Epithelial cell of esophagus (primary cell): ENCODE data around the gene DSN1.

ENCODE experiments used
- DNase-seq: peaks from one replicate; pipeline ENCODE4 v3.0.0; 2010; ENCODE audit warnings: low read depth
- H3K4me3 ChIP-seq: 2 replicates; pipeline ENCODE4 v1.5.1; 2011; ENCODE audit warnings: mild to moderate bottlenecking, low read length, control low read depth
- CTCF ChIP-seq: IDR thresholded peaks from 2 replicates; pipeline ENCODE4 v1.5.1; 2011; ENCODE audit warnings: low read depth, mild to moderate bottlenecking, low read length, control low read depth, inconsistent platforms; ENCODE audit not compliant: insufficient read depth; ENCODE audit errors: missing control alignments

DSN1 gene

GRCh38 chr20:36785308-36785707 lies 11.7 kb upstream of the DSN1 start:
- TF ChIP-seq CTCF: no peak
- no peak overlapping the region for H3K4me3 ChIP-seq
- DNase-seq: no peak

GRCh38 chr20:36784900-36785299 lies 11.3 kb upstream of the DSN1 start:
- H3K4me3 ChIP-seq: no peak overlapping the region
- DNase-seq: no peak
- no peak for TF ChIP-seq CTCF

DNA sequence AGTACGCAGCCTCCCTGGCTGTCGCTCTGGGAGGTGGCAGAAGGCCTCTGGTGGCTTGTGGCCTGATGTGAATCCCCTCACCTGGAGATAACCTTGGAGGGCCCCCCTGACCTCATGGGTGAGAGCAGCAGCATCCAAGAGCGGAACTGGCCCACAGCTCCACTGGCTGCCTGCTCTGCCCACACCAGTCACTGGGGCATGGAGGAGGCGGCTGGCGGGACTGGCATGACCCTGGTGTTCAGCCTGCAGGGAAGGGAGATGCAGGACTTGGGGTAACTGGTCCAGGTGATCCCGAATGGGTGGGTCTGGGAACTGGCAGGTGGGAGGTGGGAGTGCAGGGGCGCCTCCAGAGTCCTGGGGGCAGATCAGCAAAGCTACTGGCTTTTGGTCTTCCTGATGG lies 10.6 kb upstream of the DSN1 start:
- DNase-seq: no peak
- no peak overlapping the region for H3K4me3 ChIP-seq
- no peak for TF ChIP-seq CTCF

DNA sequence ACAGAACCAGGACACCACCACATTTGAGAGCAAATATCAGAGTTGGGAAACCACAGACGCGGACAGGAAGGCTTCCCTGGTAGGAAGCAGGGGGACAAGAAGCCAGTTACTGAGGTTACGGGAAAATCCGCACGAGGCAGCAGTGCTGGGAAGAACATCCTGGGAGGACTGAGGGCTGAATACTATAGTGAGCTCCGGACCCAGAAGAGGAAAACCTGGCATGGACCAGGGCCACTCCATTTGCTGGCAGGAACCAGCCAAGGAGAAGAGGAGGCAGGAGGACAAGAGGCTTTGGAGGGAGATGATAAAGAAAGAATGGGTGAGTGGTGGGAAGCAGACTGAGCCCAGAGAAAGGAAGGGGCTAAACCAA lies 6.1 kb upstream of the DSN1 start:
- DNase-seq: no peak
- no peak overlapping the region for H3K4me3 ChIP-seq
- TF ChIP-seq CTCF: no peak

- no peak for DNase-seq
- no peak for TF ChIP-seq CTCF
- H3K4me3 ChIP-seq: no peak overlapping the region
Observed at GRCh38 chr20:36778831-36779655, 5.5 kb upstream of the DSN1 start.

- no peak overlapping the region for H3K4me3 ChIP-seq
- no peak for TF ChIP-seq CTCF
- no peak for DNase-seq
Observed at GRCh38 chr20:36777576-36777975, 4.0 kb upstream of the DSN1 start.

DNA sequence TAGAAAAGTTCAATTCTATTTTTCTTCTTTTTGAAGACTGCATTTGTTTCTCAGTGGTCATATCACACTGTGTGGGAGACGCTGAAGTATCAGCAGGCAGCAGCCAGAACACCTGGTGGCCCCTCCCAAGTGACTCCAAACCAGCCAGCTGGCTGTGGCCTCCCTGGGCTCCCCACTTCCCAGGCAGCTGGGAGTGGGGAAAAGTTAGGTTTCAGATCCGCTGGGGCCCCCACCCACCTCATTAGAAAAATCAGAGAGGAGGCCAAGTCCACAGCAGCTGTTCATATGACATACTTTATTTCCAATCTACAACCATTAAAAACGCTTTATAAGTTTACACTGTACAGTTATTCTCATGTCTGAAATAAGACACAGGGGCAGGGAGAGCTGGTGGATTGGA lies 3.6 kb upstream of the DSN1 start:
- no peak for DNase-seq
- TF ChIP-seq CTCF: no peak
- no peak overlapping the region for H3K4me3 ChIP-seq
